Osteoblast (primary cell): Measurements from ENCODE around the gene RBM19. TPM values are rescaled to one million over a fixed set of nuclear protein-coding genes. Genes with fewer than 3 reads are reported as not detected.

Source experiments
- DNase-seq: peaks from one replicate; pipeline ENCODE4 v3.0.0; 2011; ENCODE audit warnings: low spot score, mixed read lengths; ENCODE audit not compliant: insufficient read length; ENCODE audit errors: missing footprints
- H2AFZ ChIP-seq: 2 replicates; pipeline ENCODE4 v1.6.0; 2011; ENCODE audit warnings: mild to moderate bottlenecking, low read length
- H3K27ac ChIP-seq: 2 replicates; pipeline ENCODE4 v1.5.1; 2011; ENCODE audit warnings: mild to moderate bottlenecking, low read depth, low read length, moderate library complexity
- H3K27me3 ChIP-seq: 2 replicates; pipeline ENCODE4 v1.6.0; 2012; ENCODE audit warnings: mild to moderate bottlenecking, control low read depth, inconsistent platforms, low read length, moderate library complexity; ENCODE audit not compliant: insufficient read depth
- H3K36me3 ChIP-seq: 2 replicates; pipeline ENCODE4 v1.5.1; 2011; ENCODE audit warnings: mild to moderate bottlenecking, low read length, control low read depth, moderate library complexity; ENCODE audit not compliant: insufficient read depth
- H3K4me1 ChIP-seq: 2 replicates; pipeline ENCODE4 v1.5.1; 2011; ENCODE audit warnings: mild to moderate bottlenecking, low read length, control low read depth, moderate library complexity; ENCODE audit not compliant: insufficient read depth
- H3K4me2 ChIP-seq: 2 replicates; pipeline ENCODE4 v1.6.0; 2011; ENCODE audit warnings: mild to moderate bottlenecking, low read length; ENCODE audit not compliant: insufficient read depth
- H3K4me3 ChIP-seq: fragments of 200-600 bp; sonication (generic); 3 replicates; pipeline ENCODE4 v1.5.1; 2012; ENCODE audit warnings: mild to moderate bottlenecking, low read length, inconsistent platforms; ENCODE audit not compliant: insufficient read depth
- H3K79me2 ChIP-seq: 2 replicates; pipeline ENCODE4 v1.6.0; 2012; ENCODE audit warnings: mild to moderate bottlenecking, low read length, control low read depth, inconsistent platforms; ENCODE audit not compliant: insufficient read depth
- H3K9me3 ChIP-seq: 2 replicates; pipeline ENCODE4 v1.5.1; 2011; ENCODE audit warnings: low read depth, low read length, control low read depth
- H4K20me1 ChIP-seq: 2 replicates; pipeline ENCODE4 v1.6.0; 2012; ENCODE audit warnings: mild to moderate bottlenecking, low read length, control low read depth; ENCODE audit not compliant: insufficient read depth
- total RNA-seq: library from RNA; depleted of rRNA; stranded (reverse); fragments of >200 nt; gene quantifications from 2 replicates; pipeline ENCODE4 v1.2.3, GENCODE V29; 2012
- TF ChIP-seq, protein P1 (sequence below): IDR thresholded peaks from 2 replicates; pipeline ENCODE4 v1.5.1; 2011; ENCODE audit warnings: mild to moderate bottlenecking, low read depth, low read length, moderate library complexity; ENCODE audit errors: extremely low read depth

RBM19 gene
- total RNA-seq, 1 donor, result 27.5 TPM

DNA sequence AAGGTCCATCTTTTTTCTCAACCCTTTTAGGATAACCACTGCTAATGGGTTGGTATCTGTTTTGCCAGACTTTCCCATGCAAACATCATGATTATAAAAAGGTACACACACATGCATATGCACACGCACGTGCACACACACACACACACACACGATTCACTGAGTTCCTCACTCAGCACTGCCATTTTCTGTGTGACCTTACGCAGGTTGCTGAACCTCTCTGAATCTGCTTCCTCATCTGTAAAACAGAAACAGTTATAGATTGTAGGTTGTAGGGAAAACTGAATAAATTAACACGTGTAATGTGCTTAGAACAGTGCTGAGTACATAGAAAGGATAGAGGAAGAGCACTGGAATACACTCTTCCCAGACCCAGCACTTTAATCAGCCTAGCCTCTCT is 182.3 kb downstream of the RBM19 start:
- DNase-seq, result no peak
- Histone ChIP-seq H3K27me3 (peaks cover 30% of the 10 kb centered on the region), H3K27ac (no peak overlapping the region), H3K4me1 (no peaks in the 10 kb centered on the region), H4K20me1 (no peaks in the 10 kb centered on the region), H3K4me2 (no peak overlapping the region), H3K9me3 (no peaks in the 10 kb centered on the region), H2AFZ (no peak overlapping the region), H3K79me2 (no peaks in the 10 kb centered on the region), H3K36me3 (no peaks in the 10 kb centered on the region), H3K4me3 (no peak overlapping the region)
- TF ChIP-seq, protein P1, sequence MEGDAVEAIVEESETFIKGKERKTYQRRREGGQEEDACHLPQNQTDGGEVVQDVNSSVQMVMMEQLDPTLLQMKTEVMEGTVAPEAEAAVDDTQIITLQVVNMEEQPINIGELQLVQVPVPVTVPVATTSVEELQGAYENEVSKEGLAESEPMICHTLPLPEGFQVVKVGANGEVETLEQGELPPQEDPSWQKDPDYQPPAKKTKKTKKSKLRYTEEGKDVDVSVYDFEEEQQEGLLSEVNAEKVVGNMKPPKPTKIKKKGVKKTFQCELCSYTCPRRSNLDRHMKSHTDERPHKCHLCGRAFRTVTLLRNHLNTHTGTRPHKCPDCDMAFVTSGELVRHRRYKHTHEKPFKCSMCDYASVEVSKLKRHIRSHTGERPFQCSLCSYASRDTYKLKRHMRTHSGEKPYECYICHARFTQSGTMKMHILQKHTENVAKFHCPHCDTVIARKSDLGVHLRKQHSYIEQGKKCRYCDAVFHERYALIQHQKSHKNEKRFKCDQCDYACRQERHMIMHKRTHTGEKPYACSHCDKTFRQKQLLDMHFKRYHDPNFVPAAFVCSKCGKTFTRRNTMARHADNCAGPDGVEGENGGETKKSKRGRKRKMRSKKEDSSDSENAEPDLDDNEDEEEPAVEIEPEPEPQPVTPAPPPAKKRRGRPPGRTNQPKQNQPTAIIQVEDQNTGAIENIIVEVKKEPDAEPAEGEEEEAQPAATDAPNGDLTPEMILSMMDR, result no peak

DNA sequence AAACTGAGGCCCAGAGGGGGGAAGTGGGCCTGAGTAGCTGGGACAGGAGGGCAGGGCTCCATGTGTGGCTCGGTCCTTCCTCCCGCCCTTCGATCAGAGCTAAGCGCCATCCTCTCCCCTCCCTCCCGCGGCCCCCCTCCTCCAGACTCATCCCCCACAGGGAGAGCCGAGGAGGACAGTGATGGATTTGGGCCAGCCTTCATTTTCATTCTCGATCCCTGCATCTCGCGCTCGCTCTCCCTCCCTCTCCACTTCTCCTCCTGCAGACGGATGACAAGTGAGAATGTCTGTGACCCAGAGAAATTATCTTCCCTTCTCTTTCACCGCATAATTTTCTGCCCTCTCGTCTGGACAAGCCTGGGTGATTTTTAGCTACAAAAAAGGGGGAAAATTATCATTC is 183.3 kb downstream of the RBM19 start:
- Histone ChIP-seq H2AFZ (no peak overlapping the region), H3K36me3 (no peaks in the 10 kb centered on the region), H3K4me1 (no peaks in the 10 kb centered on the region), H3K27ac (no peak overlapping the region), H3K79me2 (no peaks in the 10 kb centered on the region), H3K9me3 (no peaks in the 10 kb centered on the region), H3K4me2 (no peak overlapping the region), H3K27me3 (peaks cover 30% of the 10 kb centered on the region), H4K20me1 (no peaks in the 10 kb centered on the region), H3K4me3 (no peak overlapping the region)
- no peak for DNase-seq
- TF ChIP-seq, protein P1, result no peak

DNA sequence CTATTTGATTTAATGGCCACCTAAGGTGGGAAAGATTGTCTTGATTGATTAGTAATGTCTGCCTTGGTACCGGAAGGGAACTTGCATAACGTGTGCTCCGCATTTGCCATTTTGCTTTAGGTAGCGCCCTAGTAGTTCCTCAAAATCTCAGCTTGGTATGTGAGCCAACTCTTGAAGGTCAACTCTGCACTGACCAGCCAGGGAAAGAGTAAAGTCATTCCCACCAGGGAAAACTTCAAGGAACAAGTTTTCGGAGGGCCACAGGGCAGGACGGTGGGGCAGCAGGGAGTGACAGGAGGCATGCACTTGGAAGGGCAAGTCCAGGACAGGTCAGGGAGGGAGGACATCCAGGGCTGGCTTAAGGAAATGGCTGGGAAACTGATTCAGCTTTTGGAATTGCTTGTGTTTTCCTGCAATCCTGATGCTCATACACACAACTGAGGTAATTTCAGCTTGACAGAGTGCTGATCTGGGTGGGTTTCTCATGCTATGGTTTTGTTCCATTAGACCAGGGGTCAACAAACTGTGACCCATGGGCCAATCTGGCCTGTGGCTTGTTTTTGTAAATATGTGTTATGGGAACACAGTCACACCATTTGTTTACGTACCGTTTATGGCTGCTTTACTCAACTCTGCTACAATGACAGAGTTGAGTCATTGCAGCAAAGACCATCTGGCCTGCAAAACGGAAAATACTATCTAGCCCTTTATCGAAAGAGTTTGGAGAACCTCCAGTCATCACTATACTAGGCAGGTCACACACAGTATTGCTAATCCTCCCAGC is 184.5 kb downstream of the RBM19 start:
- peaks cover 23% of the 10 kb centered on the region for H3K27me3 ChIP-seq
- H3K27ac ChIP-seq, result no peak overlapping the region
- TF ChIP-seq, protein P1, result no peak
- no peaks in the 10 kb centered on the region for H3K9me3 ChIP-seq
- DNase-seq, result no peak
- H3K36me3 ChIP-seq, result no peaks in the 10 kb centered on the region
- no peak overlapping the region for H3K4me2 ChIP-seq
- no peaks in the 10 kb centered on the region for H3K4me1 ChIP-seq
- H3K4me3 ChIP-seq, result no peak overlapping the region
- H3K79me2 ChIP-seq, result no peaks in the 10 kb centered on the region
- no peak overlapping the region for H2AFZ ChIP-seq
- no peaks in the 10 kb centered on the region for H4K20me1 ChIP-seq

DNA sequence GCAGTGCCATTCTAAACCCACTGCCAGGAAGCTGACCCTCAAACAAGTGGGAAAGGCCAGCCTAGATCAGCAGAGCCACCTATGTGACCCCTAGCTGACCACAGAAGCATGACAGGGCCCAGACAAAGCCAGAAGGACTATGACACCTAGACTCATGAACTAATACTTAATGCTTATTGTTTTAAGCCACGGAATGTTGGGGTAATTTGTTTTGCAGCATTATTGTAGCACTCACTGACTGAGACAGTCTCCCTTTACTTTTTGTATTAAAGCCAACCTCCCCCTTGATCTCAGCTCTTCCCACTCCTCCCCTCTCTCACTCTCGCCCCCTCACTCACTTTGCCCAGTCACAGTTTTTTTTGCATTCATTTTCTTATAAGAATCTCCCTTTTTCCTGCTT is 186.4 kb downstream of the RBM19 start:
- Histone ChIP-seq H3K27ac (no peak overlapping the region), H3K27me3 (peaks cover 26% of the 10 kb centered on the region), H3K4me3 (no peak overlapping the region), H2AFZ (no peak overlapping the region), H3K4me2 (no peak overlapping the region), H3K36me3 (no peaks in the 10 kb centered on the region), H3K9me3 (no peaks in the 10 kb centered on the region), H3K4me1 (no peaks in the 10 kb centered on the region), H4K20me1 (no peaks in the 10 kb centered on the region), H3K79me2 (no peaks in the 10 kb centered on the region)
- TF ChIP-seq, protein P1, result no peak
- DNase-seq, result no peak
